HepG2 (cell line): Measurements from ENCODE around the gene B3GALT6. TPM values are rescaled to one million over a fixed set of nuclear protein-coding genes. Genes with fewer than 3 reads are reported as not detected.

ENCODE experiments used
- ARHGAP35 ChIP-seq: sonication (generic); formaldehyde crosslinking; IDR thresholded peaks from 2 replicates; pipeline ENCODE4 v1.9.0; 2022; ENCODE audit warnings: mild to moderate bottlenecking, inconsistent platforms, moderate library complexity, missing genetic modification reagents, borderline replicate concordance
- BRD4 ChIP-seq: sonication (generic); formaldehyde crosslinking; IDR thresholded peaks from 2 replicates; pipeline ENCODE4 v1.4.0; 2020; ENCODE audit warnings: missing genetic modification reagents
- CCAR2 ChIP-seq: fragments of 200-400 bp; formaldehyde crosslinking; optimal IDR thresholded peaks from 2 replicates; pipeline ENCODE3; 2018; ENCODE audit warnings: low read depth, mild to moderate bottlenecking, low read length, moderate library complexity
- CEBPG ChIP-seq: IDR thresholded peaks from 2 replicates; pipeline ENCODE4 v1.6.1; 2016
- FLYWCH1 ChIP-seq: sonication (generic); formaldehyde crosslinking; IDR thresholded peaks from 2 replicates; pipeline ENCODE4 v1.8.1; 2023; ENCODE audit warnings: mild to moderate bottlenecking, missing genetic modification reagents
- FOSL1 ChIP-seq: sonication (generic); formaldehyde crosslinking; IDR thresholded peaks from 2 replicates; pipeline ENCODE4 v1.9.0; 2021; ENCODE audit warnings: missing genetic modification reagents, borderline replicate concordance
- GLI4 ChIP-seq: sonication (generic); formaldehyde crosslinking; IDR thresholded peaks from 2 replicates; pipeline ENCODE4 v1.5.1; 2020; ENCODE audit warnings: missing genetic modification reagents, mild to moderate bottlenecking, moderate library complexity, borderline replicate concordance
- ISX ChIP-seq: sonication (generic); formaldehyde crosslinking; conservative IDR thresholded peaks from 2 replicates; pipeline ENCODE4 v1.5.0; 2020; ENCODE audit warnings: missing genetic modification reagents
- PITX1 ChIP-seq: sonication (generic); formaldehyde crosslinking; IDR thresholded peaks from 2 replicates; pipeline ENCODE4 v1.5.1; 2020; ENCODE audit warnings: mild to moderate bottlenecking, missing genetic modification reagents
- PPARG ChIP-seq: conservative IDR thresholded peaks from 2 replicates; pipeline ENCODE4 v1.6.1; 2016; ENCODE audit warnings: missing biosample characterization, missing genetic modification reagents
- RXRB ChIP-seq: IDR thresholded peaks from 2 replicates; pipeline ENCODE4 v1.6.1; 2016; ENCODE audit warnings: borderline replicate concordance, missing genetic modification reagents, missing compliant biosample characterization
- U2AF2 ChIP-seq: fragments of 200-400 bp; formaldehyde crosslinking; IDR thresholded peaks from 2 replicates; pipeline ENCODE4 v1.6.1; 2017; ENCODE audit warnings: low read depth, mild to moderate bottlenecking, low read length
- ZFYVE20 ChIP-seq: sonication (generic); formaldehyde crosslinking; IDR thresholded peaks from 2 replicates; pipeline ENCODE4 v1.8.0; 2023; ENCODE audit warnings: low read depth, mild to moderate bottlenecking, moderate library complexity, missing genetic modification reagents, borderline replicate concordance
- ZNF138 ChIP-seq: sonication (generic); formaldehyde crosslinking; IDR thresholded peaks from 2 replicates; pipeline ENCODE4 v1.5.0; 2020; ENCODE audit warnings: mild to moderate bottlenecking, low read depth, missing genetic modification reagents
- ZNF235 ChIP-seq: sonication (generic); formaldehyde crosslinking; IDR thresholded peaks from 2 replicates; pipeline ENCODE4 v1.8.1; 2023; ENCODE audit warnings: mild to moderate bottlenecking, missing genetic modification reagents, borderline replicate concordance
- ZNF274 ChIP-seq: sonication (generic); formaldehyde crosslinking; IDR thresholded peaks from 2 replicates; pipeline ENCODE4 v1.5.1; 2020; ENCODE audit warnings: mild to moderate bottlenecking, missing genetic modification reagents
- ZNF326 ChIP-seq: sonication (generic); formaldehyde crosslinking; IDR thresholded peaks from 2 replicates; pipeline ENCODE4 v1.4.0; 2020; ENCODE audit warnings: missing genetic modification reagents, borderline replicate concordance
- ZNF354B ChIP-seq: sonication (generic); formaldehyde crosslinking; IDR thresholded peaks from 2 replicates; pipeline ENCODE4 v1.8.0; 2022; ENCODE audit warnings: mild to moderate bottlenecking, missing genetic modification reagents
- ZNF496 ChIP-seq: sonication (generic); formaldehyde crosslinking; IDR thresholded peaks from 2 replicates; pipeline ENCODE4 v1.8.1; 2023; ENCODE audit warnings: mild to moderate bottlenecking, moderate library complexity, missing genetic modification reagents; ENCODE audit not compliant: insufficient replicate concordance
- ZNF569 ChIP-seq: sonication (generic); formaldehyde crosslinking; IDR thresholded peaks from 2 replicates; pipeline ENCODE4 v1.5.0; 2020; ENCODE audit warnings: mild to moderate bottlenecking, missing genetic modification reagents, moderate library complexity, borderline replicate concordance
- ZNF572 ChIP-seq: sonication (generic); formaldehyde crosslinking; IDR thresholded peaks from 2 replicates; pipeline ENCODE4 v1.5.1; 2020; ENCODE audit warnings: mild to moderate bottlenecking, missing genetic modification reagents
- ZNF589 ChIP-seq: sonication (generic); formaldehyde crosslinking; conservative IDR thresholded peaks from 2 replicates; pipeline ENCODE4 v1.8.0; 2022; ENCODE audit warnings: mild to moderate bottlenecking, moderate library complexity, missing genetic modification reagents
- ZNF670 ChIP-seq: sonication (generic); formaldehyde crosslinking; IDR thresholded peaks from 2 replicates; pipeline ENCODE4 v1.8.0; 2022; ENCODE audit warnings: mild to moderate bottlenecking, missing genetic modification reagents, borderline replicate concordance
- ZNF775 ChIP-seq: sonication (generic); formaldehyde crosslinking; IDR thresholded peaks from 2 replicates; pipeline ENCODE4 v1.4.0; 2020; ENCODE audit warnings: missing genetic modification reagents, mild to moderate bottlenecking, moderate library complexity, borderline replicate concordance
- ZNF790 ChIP-seq: sonication (generic); formaldehyde crosslinking; IDR thresholded peaks from 2 replicates; pipeline ENCODE4 v1.8.0; 2022; ENCODE audit warnings: missing genetic modification reagents, mild to moderate bottlenecking, borderline replicate concordance
- polyA plus RNA-seq, 8 experiments: library from polyadenylated mRNA; depleted of rRNA in 3 of 8; stranded (reverse) in 7 of 8; unstranded in 1 of 8; fragments of >200 nt; fragmentation: Illumina TruSeq in 4 of 8; extraction: Trizol in 4 of 8; gene quantifications; 2 replicates each; pipeline versions ENCODE4 v1.2.1 to v1.2.3, GENCODE V29; 2011 to 2016; ENCODE audit warnings: low read depth in 4 of 8, missing spikeins in 1 of 8, mixed read lengths in 1 of 8; ENCODE audit not compliant: insufficient read depth in 1 of 8
- total RNA-seq, 5 experiments: library from RNA; depleted of rRNA; stranded (reverse); fragments of >200 nt; fragmentation: Illumina TruSeq; extraction: Trizol; gene quantifications; 2 replicates each; pipeline ENCODE4 v1.2.3, GENCODE V29; 2016; ENCODE audit warnings: low read depth in 1 of 5
- TF ChIP-seq, protein P1 (sequence below): sonication (generic); formaldehyde crosslinking; IDR thresholded peaks from 2 replicates; pipeline ENCODE4 v1.8.1; 2023; ENCODE audit warnings: mild to moderate bottlenecking, inconsistent platforms, moderate library complexity, missing genetic modification reagents, borderline replicate concordance
- TF ChIP-seq, protein P2 (sequence below): sonication (generic); formaldehyde crosslinking; IDR thresholded peaks from 2 replicates; pipeline ENCODE4 v1.4.0; 2020; ENCODE audit warnings: missing genetic modification reagents
- TF ChIP-seq, protein P3 (sequence below): sonication (generic); formaldehyde crosslinking; IDR thresholded peaks from 2 replicates; pipeline ENCODE4 v1.9.0; 2021; ENCODE audit warnings: missing genetic modification reagents, mild to moderate bottlenecking, borderline replicate concordance

B3GALT6 gene
- total and polyA plus RNA-seq, 2 of the 13 experiments (the other 11 are each of a cell fraction or from before 2014, with no cell fraction given), result 3.9 to 14.2 TPM

DNA sequence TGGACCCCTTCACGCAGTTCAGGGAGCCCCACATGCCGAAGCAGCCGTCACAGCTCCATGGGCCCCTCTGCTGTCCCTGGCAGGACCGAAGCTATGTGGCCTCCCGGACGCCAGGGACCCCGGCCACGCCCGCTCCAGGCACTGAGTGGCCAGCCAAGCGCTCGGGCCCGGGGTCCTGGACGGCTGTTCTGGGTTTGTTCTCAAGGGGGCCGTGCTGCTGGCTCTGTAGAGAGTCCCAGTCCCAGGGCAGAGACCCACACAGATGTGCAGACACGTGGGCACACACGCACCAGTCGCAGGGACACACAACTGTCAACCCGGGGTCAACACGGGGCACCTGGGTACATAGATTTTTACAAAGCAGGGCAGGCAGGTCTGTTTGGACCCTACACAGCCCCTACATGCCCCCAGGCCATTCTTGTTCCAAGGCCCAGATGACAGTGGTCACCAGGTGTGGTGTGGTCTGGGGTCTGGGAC is 6.7 kb downstream of the B3GALT6 start (continued):
- TF ChIP-seq, protein P1, sequence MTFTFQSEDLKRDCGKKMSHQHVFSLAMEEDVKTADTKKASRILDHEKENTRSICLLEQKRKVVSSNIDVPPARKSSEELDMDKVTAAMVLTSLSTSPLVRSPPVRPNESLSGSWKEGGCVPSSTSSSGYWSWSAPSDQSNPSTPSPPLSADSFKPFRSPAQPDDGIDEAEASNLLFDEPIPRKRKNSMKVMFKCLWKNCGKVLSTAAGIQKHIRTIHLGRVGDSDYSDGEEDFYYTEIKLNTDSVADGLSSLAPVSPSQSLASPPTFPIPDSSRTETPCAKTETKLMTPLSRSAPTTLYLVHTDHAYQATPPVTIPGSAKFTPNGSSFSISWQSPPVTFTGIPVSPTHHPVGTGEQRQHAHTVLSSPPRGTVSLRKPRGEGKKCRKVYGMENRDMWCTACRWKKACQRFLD (CRISPR knock-in tag), result no peak
- no peak for TF ChIP-seq ZNF569
- TF ChIP-seq ZNF589 (CRISPR knock-in tag), result 0 out of 2 replicates have a peak, but pooled peaks have one; percentile 9
- TF ChIP-seq ZNF670, result no peak
- no peak for TF ChIP-seq CCAR2
- TF ChIP-seq ZFYVE20 (CRISPR knock-in tag), result no peak
- no peak for TF ChIP-seq BRD4
- TF ChIP-seq ZNF572 (CRISPR knock-in tag), result no peak
- 0 out of 2 replicates have a peak, but pooled peaks have one; percentile 3 for TF ChIP-seq PITX1 (CRISPR knock-in tag)
- TF ChIP-seq ZNF326 (CRISPR knock-in tag), result no peak
- TF ChIP-seq ZNF274 (CRISPR knock-in tag), result peak; percentile 22; the same call in 1 of the 2 replicates
- TF ChIP-seq ZNF790 (CRISPR knock-in tag), result no peak; the same call in 1 of the 2 replicates
- TF ChIP-seq U2AF2, result no peak
- TF ChIP-seq ZNF354B (CRISPR knock-in tag), result no peak
- no peak for TF ChIP-seq RXRB (CRISPR knock-in tag)
- peak; percentile 40; the same call in 1 of the 2 replicates for TF ChIP-seq ZNF235 (CRISPR knock-in tag)
- TF ChIP-seq CEBPG (CRISPR knock-in tag), result no peak
- TF ChIP-seq, protein P2, sequence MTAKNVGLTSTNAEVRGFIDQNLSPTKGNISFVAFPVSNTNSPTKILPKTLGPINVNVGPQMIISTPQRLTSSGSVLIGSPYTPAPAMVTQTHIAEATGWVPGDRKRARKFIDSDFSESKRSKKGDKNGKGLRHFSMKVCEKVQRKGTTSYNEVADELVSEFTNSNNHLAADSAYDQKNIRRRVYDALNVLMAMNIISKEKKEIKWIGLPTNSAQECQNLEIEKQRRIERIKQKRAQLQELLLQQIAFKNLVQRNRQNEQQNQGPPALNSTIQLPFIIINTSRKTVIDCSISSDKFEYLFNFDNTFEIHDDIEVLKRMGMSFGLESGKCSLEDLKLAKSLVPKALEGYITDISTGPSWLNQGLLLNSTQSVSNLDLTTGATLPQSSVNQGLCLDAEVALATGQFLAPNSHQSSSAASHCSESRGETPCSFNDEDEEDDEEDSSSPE, result 0 out of 2 replicates have a peak, but pooled peaks have one; percentile 6
- 0 out of 2 replicates have a peak, but pooled peaks have one; percentile 3 for TF ChIP-seq GLI4 (CRISPR knock-in tag)
- 0 out of 2 replicates have a peak, but pooled peaks have one; percentile 11 for TF ChIP-seq ARHGAP35 (CRISPR knock-in tag)
- TF ChIP-seq, protein P3, sequence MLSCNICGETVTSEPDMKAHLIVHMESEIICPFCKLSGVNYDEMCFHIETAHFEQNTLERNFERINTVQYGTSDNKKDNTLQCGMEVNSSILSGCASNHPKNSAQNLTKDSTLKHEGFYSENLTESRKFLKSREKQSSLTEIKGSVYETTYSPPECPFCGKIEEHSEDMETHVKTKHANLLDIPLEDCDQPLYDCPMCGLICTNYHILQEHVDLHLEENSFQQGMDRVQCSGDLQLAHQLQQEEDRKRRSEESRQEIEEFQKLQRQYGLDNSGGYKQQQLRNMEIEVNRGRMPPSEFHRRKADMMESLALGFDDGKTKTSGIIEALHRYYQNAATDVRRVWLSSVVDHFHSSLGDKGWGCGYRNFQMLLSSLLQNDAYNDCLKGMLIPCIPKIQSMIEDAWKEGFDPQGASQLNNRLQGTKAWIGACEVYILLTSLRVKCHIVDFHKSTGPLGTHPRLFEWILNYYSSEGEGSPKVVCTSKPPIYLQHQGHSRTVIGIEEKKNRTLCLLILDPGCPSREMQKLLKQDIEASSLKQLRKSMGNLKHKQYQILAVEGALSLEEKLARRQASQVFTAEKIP (CRISPR knock-in tag), result no peak
- no peak for TF ChIP-seq FLYWCH1 (CRISPR knock-in tag)
- no peak for TF ChIP-seq ISX (CRISPR knock-in tag)
- TF ChIP-seq FOSL1 (CRISPR knock-in tag), result no peak
- TF ChIP-seq ZNF775 (CRISPR knock-in tag), result no peak
- no peak for TF ChIP-seq PPARG (CRISPR knock-in tag)
- TF ChIP-seq ZNF138, result no peak
- TF ChIP-seq ZNF496 (CRISPR knock-in tag), result no peak
